ENCODE results near the gene HAGHL.

HAGHL gene

GRCh38 chr16:715477-716199 lies 11.3 kb upstream of the HAGHL start (continued):
- TF ChIP-seq ZNF707 (tag by site-specific recombination; IDR thresholded peaks at IDR 0.05) (no peak), ZFP69B (tag by site-specific recombination; IDR thresholded peaks at IDR 0.05) (no peak), ZNF76 (tag by site-specific recombination; IDR thresholded peaks at IDR 0.05; ENCODE audit: borderline replicate concordance, low read depth) (no peak), ZNF174 (tag by site-specific recombination; IDR thresholded peaks at IDR 0.05) (no peak), ZSCAN30 (tag by site-specific recombination; IDR thresholded peaks at IDR 0.05) (0 out of 2 replicates have a peak, but pooled peaks have one; percentile 30), ZNF677 (tag by site-specific recombination; IDR thresholded peaks at IDR 0.05) (peak; percentile 9; the same call in 1 of the 2 replicates), ZNF175 (tag by site-specific recombination; IDR thresholded peaks at IDR 0.05) (no peak), ZNF701 (tag by site-specific recombination; IDR thresholded peaks at IDR 0.05) (no peak), ZNF623 (tag by site-specific recombination; IDR thresholded peaks at IDR 0.05) (no peak), ZNF148 (tag by site-specific recombination; IDR thresholded peaks at IDR 0.05; ENCODE audit: borderline replicate concordance) (no peak), ZNF600 (tag by site-specific recombination; IDR thresholded peaks at IDR 0.05) (peak; percentile 65), ZNF433 (tag by site-specific recombination; IDR thresholded peaks at IDR 0.05; ENCODE audit: low read depth) (no peak), ZNF624 (tag by site-specific recombination; IDR thresholded peaks at IDR 0.05) (no peak), PRDM1 (tag by site-specific recombination; IDR thresholded peaks at IDR 0.05) (no peak), ZNF114 (tag by site-specific recombination; IDR thresholded peaks at IDR 0.05) (no peak), ZNF571 (tag by site-specific recombination; IDR thresholded peaks at IDR 0.05) (no peak), ZNF335 (tag by site-specific recombination; conservative IDR thresholded peaks at IDR 0.05) (peak; percentile 48), ZBTB10 (tag by site-specific recombination; IDR thresholded peaks at IDR 0.05) (no peak), ZNF830 (tag by site-specific recombination; IDR thresholded peaks at IDR 0.05; ENCODE audit: low read depth) (no peak), ZNF555 (tag by site-specific recombination; conservative IDR thresholded peaks at IDR 0.05) (no peak), ZSCAN5A (tag by site-specific recombination; IDR thresholded peaks at IDR 0.05) (no peak), ZNF561 (tag by site-specific recombination; IDR thresholded peaks at IDR 0.05; ENCODE audit: borderline replicate concordance) (peak; percentile 69; the same call in 1 of the 2 replicates), ZBTB44 (tag by site-specific recombination; IDR thresholded peaks at IDR 0.05) (no peak), ZNF596 (tag by site-specific recombination; IDR thresholded peaks at IDR 0.05) (no peak), ZNF777 (tag by site-specific recombination; IDR thresholded peaks at IDR 0.05; ENCODE audit: borderline replicate concordance) (no peak), ZSCAN18 (tag by site-specific recombination; IDR thresholded peaks at IDR 0.05) (no peak), ZNF610 (tag by site-specific recombination; IDR thresholded peaks at IDR 0.05; ENCODE audit: borderline replicate concordance) (no peak), PRDM4 (tag by site-specific recombination; IDR thresholded peaks at IDR 0.05) (no peak)

Measured in HEK293 (cell line).